SJSA1 (cell line): Measurements from ENCODE around the gene CHST9. TPM values are rescaled to one million over a fixed set of nuclear protein-coding genes. Genes with fewer than 3 reads are reported as not detected.
"Not testable (repeated sequence)": the region's sequence is repeated elsewhere in the genome, so short reads cannot be mapped to it uniquely, and the experiment has no call there.

Source experiments
- DNase-seq, 2 experiments: peaks; one replicate each; pipeline ENCODE4 v3.0.0-alpha.2; 2015 to 2020; ENCODE audit warnings: low spot score in 2 of 2, low read depth in 1 of 2
- H3K27ac ChIP-seq: fragments of 250-450 bp; sonication (Bioruptor Pico); 2 replicates; pipeline ENCODE4 v1.5.1; 2020; ENCODE audit warnings: mild to moderate bottlenecking, moderate library complexity
- H3K27me3 ChIP-seq: fragments of 250-450 bp; sonication (Bioruptor Pico); replicated peaks from 2 replicates; pipeline ENCODE4 v1.5.1; 2020; ENCODE audit warnings: mild to moderate bottlenecking, moderate library complexity
- H3K36me3 ChIP-seq: fragments of 250-450 bp; sonication (Bioruptor Pico); 2 replicates; pipeline ENCODE4 v1.5.1; 2020; ENCODE audit warnings: mild to moderate bottlenecking
- H3K4me1 ChIP-seq: fragments of 250-450 bp; sonication (Bioruptor Pico); replicated peaks from 2 replicates; pipeline ENCODE4 v1.6.1; 2021; ENCODE audit warnings: mild to moderate bottlenecking
- H3K4me3 ChIP-seq: fragments of 250-450 bp; sonication (Bioruptor Pico); 2 replicates; pipeline ENCODE4 v1.5.1; 2020; ENCODE audit warnings: mild to moderate bottlenecking
- H3K9me3 ChIP-seq: fragments of 250-450 bp; sonication (Bioruptor Pico); replicated peaks from 2 replicates; pipeline ENCODE4 v1.5.1; 2020; ENCODE audit warnings: mild to moderate bottlenecking
- total RNA-seq: library from RNA; depleted of rRNA; stranded (reverse); fragments of >200 nt; shearing (Covaris generic); gene quantifications from 2 replicates; pipeline ENCODE4 v1.2.3, GENCODE V29; 2014; rRNA removed

The CHST9 gene
- total RNA-seq, result not detected in 2 replicates

- DNase-seq, result no peak
- H3K4me3 ChIP-seq, result no peak within 1 kb of the TSS
- H3K36me3 ChIP-seq, result no peaks in the 10 kb centered on the region
- no peaks in the 10 kb centered on the region for H3K4me1 ChIP-seq
- no peaks in the 10 kb centered on the region for H3K9me3 ChIP-seq
- peaks cover 34% of the 10 kb centered on the region for H3K27me3 ChIP-seq
- no peak within 1 kb of the TSS for H3K27ac ChIP-seq
Observed at GRCh38 chr18:27185025-27185763, at the start of gene CHST9. CHST9 (minus strand) TSS chr18:27185308; CDS start chr18:27142809, 42,499 bp downstream.

- not testable (repeated sequence) for H3K36me3 ChIP-seq, DNase-seq, H3K27ac ChIP-seq, H3K4me3 ChIP-seq, H3K4me1 ChIP-seq, H3K9me3 ChIP-seq, H3K27me3 ChIP-seq
Observed at GRCh38 chr18:27232355-27232754, 47.2 kb upstream of the CHST9 start.

GRCh38 chr18:27231671-27232070, 46.6 kb upstream of the CHST9 start:
- not testable (repeated sequence) for H3K4me3 ChIP-seq, H3K27me3 ChIP-seq, H3K27ac ChIP-seq, H3K4me1 ChIP-seq, H3K9me3 ChIP-seq, DNase-seq, H3K36me3 ChIP-seq

- not testable (repeated sequence) for DNase-seq, H3K9me3 ChIP-seq, H3K4me3 ChIP-seq, H3K27ac ChIP-seq, H3K36me3 ChIP-seq, H3K4me1 ChIP-seq, H3K27me3 ChIP-seq
Observed at GRCh38 chr18:27231221-27231620, 46.1 kb upstream of the CHST9 start.

GRCh38 chr18:27227721-27228120, 42.6 kb upstream of the CHST9 start:
- no peaks in the 10 kb centered on the region for H3K4me1 ChIP-seq
- no peak overlapping the region for H3K27ac ChIP-seq
- no peak overlapping the region for H3K4me3 ChIP-seq
- H3K27me3 ChIP-seq, result no peaks in the 10 kb centered on the region; the same call in 1 of the 2 replicates
- no peak for DNase-seq
- no peaks in the 10 kb centered on the region for H3K36me3 ChIP-seq
- no peaks in the 10 kb centered on the region for H3K9me3 ChIP-seq

GRCh38 chr18:27226556-27227075, 41.5 kb upstream of the CHST9 start:
- no peak overlapping the region for H3K4me3 ChIP-seq
- H3K36me3 ChIP-seq, result no peaks in the 10 kb centered on the region
- H3K9me3 ChIP-seq, result no peaks in the 10 kb centered on the region
- H3K27ac ChIP-seq, result no peak overlapping the region
- no peaks in the 10 kb centered on the region for H3K4me1 ChIP-seq
- no peak for DNase-seq
- H3K27me3 ChIP-seq, result no peaks in the 10 kb centered on the region; the same call in 1 of the 2 replicates

GRCh38 chr18:27225947-27226481, 40.9 kb upstream of the CHST9 start:
- Histone ChIP-seq H3K36me3 (no peaks in the 10 kb centered on the region), H3K4me3 (no peak overlapping the region), H3K9me3 (no peaks in the 10 kb centered on the region), H3K4me1 (no peaks in the 10 kb centered on the region), H3K27ac (no peak overlapping the region), H3K27me3 (no peaks in the 10 kb centered on the region; the same call in 1 of the 2 replicates)
- no peak for DNase-seq

GRCh38 chr18:27223526-27224291, 38.6 kb upstream of the CHST9 start:
- no peaks in the 10 kb centered on the region for H3K4me1 ChIP-seq
- no peak overlapping the region for H3K27ac ChIP-seq
- no peaks in the 10 kb centered on the region for H3K9me3 ChIP-seq
- no peaks in the 10 kb centered on the region for H3K27me3 ChIP-seq
- no peaks in the 10 kb centered on the region for H3K36me3 ChIP-seq
- DNase-seq, result no peak
- H3K4me3 ChIP-seq, result no peak overlapping the region

- Histone ChIP-seq H3K4me1 (no peaks in the 10 kb centered on the region), H3K27me3 (no peaks in the 10 kb centered on the region), H3K4me3 (no peak overlapping the region), H3K9me3 (no peaks in the 10 kb centered on the region), H3K36me3 (no peaks in the 10 kb centered on the region), H3K27ac (no peak overlapping the region)
- no peak for DNase-seq
Observed at GRCh38 chr18:27214831-27215230, 29.7 kb upstream of the CHST9 start.

- no peaks in the 10 kb centered on the region for H3K4me1 ChIP-seq
Observed at GRCh38 chr18:27213123-27213717, 28.1 kb upstream of the CHST9 start.

GRCh38 chr18:27211569-27211968, 26.5 kb upstream of the CHST9 start:
- H3K27ac ChIP-seq, result no peak overlapping the region
- H3K27me3 ChIP-seq, result no peaks in the 10 kb centered on the region
- no peak for DNase-seq
- H3K4me3 ChIP-seq, result no peak overlapping the region
- no peaks in the 10 kb centered on the region for H3K9me3 ChIP-seq
- no peaks in the 10 kb centered on the region for H3K4me1 ChIP-seq
- H3K36me3 ChIP-seq, result no peaks in the 10 kb centered on the region

More at GRCh38 chr18:27213123-27213717, 28.1 kb upstream of the CHST9 start:
- Histone ChIP-seq H3K4me3 (no peak overlapping the region), H3K9me3 (no peaks in the 10 kb centered on the region), H3K27me3 (no peaks in the 10 kb centered on the region), H3K36me3 (no peaks in the 10 kb centered on the region), H3K27ac (no peak overlapping the region)
- no peak for DNase-seq

- no peaks in the 10 kb centered on the region for H3K36me3 ChIP-seq
- H3K4me3 ChIP-seq, result no peak overlapping the region
- no peaks in the 10 kb centered on the region for H3K4me1 ChIP-seq
- DNase-seq, result no peak
- H3K9me3 ChIP-seq, result no peaks in the 10 kb centered on the region
- no peak overlapping the region for H3K27ac ChIP-seq
- no peaks in the 10 kb centered on the region; the same call in 1 of the 2 replicates for H3K27me3 ChIP-seq
Observed at GRCh38 chr18:27206411-27206810, 21.3 kb upstream of the CHST9 start.

- DNase-seq, result no peak
- H3K27ac ChIP-seq, result no peak overlapping the region
- no peaks in the 10 kb centered on the region for H3K9me3 ChIP-seq
- H3K4me3 ChIP-seq, result no peak overlapping the region
- H3K4me1 ChIP-seq, result no peaks in the 10 kb centered on the region
- no peaks in the 10 kb centered on the region for H3K36me3 ChIP-seq
- H3K27me3 ChIP-seq, result no peaks in the 10 kb centered on the region; the same call in 1 of the 2 replicates
Observed at GRCh38 chr18:27202741-27203140, 17.6 kb upstream of the CHST9 start.
